Parathyroid adenoma (tissue), 2 donors: ENCODE results near the gene FSTL4.
A peak's percentile ranks its signal among the peaks of the same experiment; 100 is the strongest.

ENCODE experiments used
- H2AFZ ChIP-seq: fragments of 300-600 bp; sonication (generic); one replicate; pipeline ENCODE4 v1.7.0; 2017; ENCODE audit warnings: antibody characterized with exemption, mild to moderate bottlenecking
- H3K27ac ChIP-seq: fragments of 300-600 bp; sonication (generic); one replicate; pipeline ENCODE4 v1.7.0; 2017
- H3K27me3 ChIP-seq: fragments of 300-600 bp; sonication (generic); one replicate; pipeline ENCODE4 v1.7.0; 2017; ENCODE audit warnings: low read length; ENCODE audit not compliant: control insufficient read depth, insufficient read depth
- H3K36me3 ChIP-seq: fragments of 300-600 bp; sonication (generic); one replicate; pipeline ENCODE4 v1.7.0; 2017; ENCODE audit warnings: low read length; ENCODE audit not compliant: control insufficient read depth, insufficient read depth
- H3K4me1 ChIP-seq: fragments of 300-600 bp; sonication (generic); one replicate; pipeline ENCODE4 v1.7.0; 2017; ENCODE audit warnings: control low read depth
- H3K4me2 ChIP-seq: fragments of 300-600 bp; sonication (generic); one replicate; pipeline ENCODE4 v1.7.0; 2017; ENCODE audit warnings: low read length
- H3K4me3 ChIP-seq: fragments of 300-600 bp; sonication (generic); one replicate; pipeline ENCODE4 v1.7.0; 2017; ENCODE audit warnings: low read depth, low read length
- H3K79me2 ChIP-seq: fragments of 300-600 bp; sonication (generic); one replicate; pipeline ENCODE4 v1.7.0; 2017; ENCODE audit warnings: control low read depth
- H3K9ac ChIP-seq: fragments of 300-600 bp; sonication (generic); one replicate; pipeline ENCODE4 v1.7.0; 2017; ENCODE audit warnings: mild to moderate bottlenecking
- H3K9me3 ChIP-seq: fragments of 300-600 bp; sonication (generic); one replicate; pipeline ENCODE4 v1.7.0; 2017; ENCODE audit warnings: low read length; ENCODE audit not compliant: control insufficient read depth
- TF ChIP-seq, protein P1 (sequence below): fragments of 300-600 bp; sonication (generic); IDR thresholded peaks from one replicate; pipeline ENCODE4 v1.7.0; 2017; ENCODE audit warnings: antibody characterized with exemption, mild to moderate bottlenecking
- donor health status: primary hyperparathyroidism.

FSTL4 gene

DNA sequence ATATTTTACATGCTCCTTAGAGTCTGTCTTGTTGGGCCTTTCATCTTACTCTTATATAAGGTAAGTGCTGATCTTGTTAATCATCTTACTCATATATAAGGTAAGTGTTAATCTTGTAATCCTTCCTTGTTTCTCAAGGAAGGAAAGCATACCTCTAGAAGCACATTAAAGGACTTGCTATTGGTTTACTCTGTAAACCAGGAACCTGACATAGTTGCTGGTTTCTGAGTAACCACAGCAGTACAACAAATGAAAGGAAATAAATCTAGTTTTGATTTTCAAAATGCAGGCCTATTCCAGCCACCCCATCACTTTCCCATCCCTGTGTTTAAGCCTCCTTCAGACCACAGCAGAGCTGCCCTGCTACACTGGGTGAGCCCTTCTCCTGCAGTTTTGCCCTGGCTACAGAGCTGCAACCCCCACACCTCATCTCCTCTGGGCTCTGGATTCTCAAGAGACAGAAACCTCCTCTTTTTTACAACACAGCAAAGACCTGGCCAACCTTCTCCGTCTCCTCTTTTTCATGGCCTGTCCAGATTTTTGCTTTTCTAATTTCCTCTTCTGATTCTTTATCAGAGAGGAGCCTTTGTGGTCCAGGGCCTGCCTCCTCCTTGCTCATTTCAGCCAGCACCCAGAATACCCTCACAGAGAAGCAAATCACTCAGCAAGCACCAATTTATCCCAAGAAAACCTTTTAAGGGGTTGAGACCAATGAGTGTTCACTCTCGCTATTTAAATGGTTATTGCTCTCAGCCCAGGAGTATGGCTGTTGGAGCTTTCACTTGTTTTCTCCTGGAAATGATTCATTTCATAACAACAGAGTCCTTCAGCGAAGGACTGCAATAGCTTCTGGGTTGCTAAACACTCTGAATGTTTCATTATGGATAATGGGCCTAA lies 103.2 kb downstream of the FSTL4 start:
- Histone ChIP-seq H3K79me2 (peaks cover 3% of the 10 kb centered on the region), H3K4me2 (no peak overlapping the region), H3K27me3 (no peaks in the 10 kb centered on the region), H3K4me1 (peaks cover 31% of the 10 kb centered on the region), H3K9ac (no peak overlapping the region), H2AFZ (peak overlapping the region; percentile 69), H3K9me3 (no peaks in the 10 kb centered on the region), H3K36me3 (no peaks in the 10 kb centered on the region), H3K4me3 (no peak overlapping the region), H3K27ac (peak overlapping the region; percentile 45)
- TF ChIP-seq, protein P1, sequence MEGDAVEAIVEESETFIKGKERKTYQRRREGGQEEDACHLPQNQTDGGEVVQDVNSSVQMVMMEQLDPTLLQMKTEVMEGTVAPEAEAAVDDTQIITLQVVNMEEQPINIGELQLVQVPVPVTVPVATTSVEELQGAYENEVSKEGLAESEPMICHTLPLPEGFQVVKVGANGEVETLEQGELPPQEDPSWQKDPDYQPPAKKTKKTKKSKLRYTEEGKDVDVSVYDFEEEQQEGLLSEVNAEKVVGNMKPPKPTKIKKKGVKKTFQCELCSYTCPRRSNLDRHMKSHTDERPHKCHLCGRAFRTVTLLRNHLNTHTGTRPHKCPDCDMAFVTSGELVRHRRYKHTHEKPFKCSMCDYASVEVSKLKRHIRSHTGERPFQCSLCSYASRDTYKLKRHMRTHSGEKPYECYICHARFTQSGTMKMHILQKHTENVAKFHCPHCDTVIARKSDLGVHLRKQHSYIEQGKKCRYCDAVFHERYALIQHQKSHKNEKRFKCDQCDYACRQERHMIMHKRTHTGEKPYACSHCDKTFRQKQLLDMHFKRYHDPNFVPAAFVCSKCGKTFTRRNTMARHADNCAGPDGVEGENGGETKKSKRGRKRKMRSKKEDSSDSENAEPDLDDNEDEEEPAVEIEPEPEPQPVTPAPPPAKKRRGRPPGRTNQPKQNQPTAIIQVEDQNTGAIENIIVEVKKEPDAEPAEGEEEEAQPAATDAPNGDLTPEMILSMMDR, result no peak

DNA sequence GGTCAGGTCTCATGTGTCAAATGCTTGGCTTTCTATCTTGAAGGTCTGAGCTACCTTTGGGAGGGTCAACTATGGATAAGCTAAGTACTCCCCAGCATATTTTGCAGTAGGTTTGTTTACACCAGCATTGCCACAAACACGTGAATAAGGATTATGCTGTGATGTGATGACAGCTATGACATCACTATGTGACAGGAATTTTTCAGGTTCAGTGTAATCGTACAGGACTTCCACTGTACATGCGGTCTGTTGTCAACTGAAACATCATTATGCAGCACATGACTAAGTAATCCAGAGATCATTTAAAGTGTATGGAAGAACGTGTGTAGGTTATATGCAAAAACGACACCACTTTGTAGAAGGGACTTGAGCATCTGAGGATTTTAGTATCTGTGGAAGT lies 104.0 kb downstream of the FSTL4 start:
- no peak overlapping the region for H2AFZ ChIP-seq
- no peak overlapping the region for H3K4me2 ChIP-seq
- no peaks in the 10 kb centered on the region for H3K36me3 ChIP-seq
- no peaks in the 10 kb centered on the region for H3K27me3 ChIP-seq
- no peak overlapping the region for H3K4me3 ChIP-seq
- H3K9ac ChIP-seq, result no peak overlapping the region
- H3K27ac ChIP-seq, result no peak overlapping the region
- TF ChIP-seq, protein P1, result no peak
- H3K79me2 ChIP-seq, result peaks cover 3% of the 10 kb centered on the region
- H3K4me1 ChIP-seq, result peaks cover 31% of the 10 kb centered on the region
- no peaks in the 10 kb centered on the region for H3K9me3 ChIP-seq

DNA sequence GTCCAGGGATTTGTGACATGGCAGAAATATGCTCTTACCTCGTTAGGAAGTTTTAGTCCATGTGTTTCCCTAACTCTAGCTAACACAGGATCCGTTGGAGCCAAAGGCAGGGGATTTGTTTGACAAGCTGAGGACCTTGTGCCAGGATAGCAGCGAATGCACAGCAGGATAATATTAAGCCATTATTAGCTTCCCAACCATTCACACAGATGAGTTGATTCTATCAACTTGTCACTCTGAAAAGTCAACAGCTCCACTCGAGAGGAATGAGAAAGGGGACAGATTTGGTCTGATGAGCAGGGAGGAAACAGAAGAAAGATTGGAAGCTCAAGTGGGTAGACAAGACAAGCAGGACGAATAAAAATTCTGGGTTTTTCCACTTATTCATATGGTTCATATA lies 106.2 kb downstream of the FSTL4 start:
- TF ChIP-seq, protein P1, result no peak
- Histone ChIP-seq H2AFZ (no peak overlapping the region), H3K36me3 (no peaks in the 10 kb centered on the region), H3K4me3 (no peak overlapping the region), H3K9ac (no peak overlapping the region), H3K4me1 (peaks cover 31% of the 10 kb centered on the region), H3K4me2 (no peak overlapping the region), H3K9me3 (no peaks in the 10 kb centered on the region), H3K27me3 (no peaks in the 10 kb centered on the region), H3K79me2 (peaks cover 3% of the 10 kb centered on the region), H3K27ac (no peak overlapping the region)

DNA sequence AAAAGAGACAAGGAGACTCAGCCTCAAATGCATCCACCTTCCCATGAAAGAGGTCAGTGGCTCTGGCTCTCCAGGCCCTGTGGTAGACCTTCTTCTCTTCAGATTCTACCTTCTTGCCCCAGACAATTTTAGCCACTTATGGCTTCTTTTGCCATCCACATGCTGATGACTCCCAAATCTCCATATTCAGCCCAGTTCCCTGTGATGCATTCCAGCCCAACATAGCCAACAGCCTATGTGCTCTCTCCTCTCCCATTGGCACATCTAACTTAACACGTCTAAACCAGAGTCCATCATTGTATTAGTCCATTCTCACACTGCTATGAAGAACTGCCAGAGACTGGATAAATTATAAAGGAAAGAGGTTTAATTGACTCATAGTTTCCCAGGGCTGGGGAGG lies 108.8 kb downstream of the FSTL4 start:
- TF ChIP-seq, protein P1, result no peak
- Histone ChIP-seq H2AFZ (no peak overlapping the region), H3K4me1 (peaks cover 9% of the 10 kb centered on the region)

DNA sequence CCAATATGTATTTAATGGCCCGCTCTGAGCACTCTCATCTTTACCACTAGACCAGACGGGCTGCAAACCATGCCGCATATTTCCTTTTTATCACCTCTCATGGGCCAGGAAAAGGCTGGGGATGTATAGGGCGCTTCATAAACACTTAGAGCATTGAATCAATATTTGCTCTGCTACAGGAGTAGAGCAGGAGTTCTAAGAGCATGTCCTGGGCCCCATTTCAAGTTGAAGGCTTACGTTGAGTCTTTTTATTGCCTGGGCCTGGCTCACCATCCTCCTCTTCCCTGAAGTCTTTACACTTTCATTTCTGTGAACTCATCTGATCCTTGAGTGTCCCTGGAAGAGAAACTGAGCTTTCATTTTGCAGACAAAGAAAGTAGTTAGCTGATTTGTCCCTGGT lies 112.4 kb downstream of the FSTL4 start:
- Histone ChIP-seq H3K27ac (no peak overlapping the region), H3K9me3 (no peaks in the 10 kb centered on the region), H3K36me3 (no peaks in the 10 kb centered on the region), H2AFZ (no peak overlapping the region), H3K4me2 (no peak overlapping the region), H3K9ac (no peak overlapping the region), H3K79me2 (no peaks in the 10 kb centered on the region), H3K4me3 (no peak overlapping the region), H3K4me1 (no peaks in the 10 kb centered on the region), H3K27me3 (no peaks in the 10 kb centered on the region)
- TF ChIP-seq, protein P1, result no peak

More for the DNA sequence above, 108.8 kb downstream of the FSTL4 start:
- H3K4me2 ChIP-seq, result no peak overlapping the region
- H3K27me3 ChIP-seq, result no peaks in the 10 kb centered on the region
- no peak overlapping the region for H3K4me3 ChIP-seq
- H3K9me3 ChIP-seq, result no peaks in the 10 kb centered on the region
- H3K27ac ChIP-seq, result no peak overlapping the region
- H3K9ac ChIP-seq, result no peak overlapping the region
- H3K79me2 ChIP-seq, result peaks cover 3% of the 10 kb centered on the region
- no peaks in the 10 kb centered on the region for H3K36me3 ChIP-seq
